Esophagus muscularis mucosa (tissue), 4 donors: Measurements from ENCODE around the gene LYPD6B. TPM values are rescaled to one million over a fixed set of nuclear protein-coding genes. Genes with fewer than 3 reads are reported as not detected.
A peak's percentile ranks its signal among the peaks of the same experiment; 100 is the strongest.

Experiments used
- DNase-seq: peaks from one replicate; pipeline ENCODE4 v3.0.0-alpha.2; 2017; ENCODE audit errors: extremely low spot score
- H3K27ac ChIP-seq, 4 donors: fragments of 200-600 bp; sonication (generic); replicated peaks in 1 of 4; 1 replicate in 3 of 4; 2 replicates in 1 of 4; pipeline ENCODE4 v1.5.1; 2016 to 2019; ENCODE audit warnings: mild to moderate bottlenecking in 1 of 4
- H3K27me3 ChIP-seq, 4 donors: fragments of 200-600 bp; sonication (generic); one replicate each; pipeline versions ENCODE4 v1.5.1 to v1.6.0; 2016 to 2019
- H3K36me3 ChIP-seq, 4 donors: fragments of 200-600 bp; sonication (generic); one replicate each; pipeline ENCODE4 v1.5.1; 2016 to 2019
- H3K4me1 ChIP-seq, 4 donors: fragments of 200-600 bp; sonication (generic); one replicate each; pipeline ENCODE4 v1.5.1; 2016 to 2019
- H3K4me3 ChIP-seq, 4 donors: fragments of 200-600 bp; sonication (generic); 1 replicate in 2 of 4; 2 replicates in 2 of 4; pipeline ENCODE4 v1.5.1; 2016 to 2019; ENCODE audit warnings: mild to moderate bottlenecking in 4 of 4, moderate library complexity in 1 of 4
- H3K9me3 ChIP-seq, 4 donors: fragments of 200-600 bp; sonication (generic); 1 replicate in 3 of 4; 2 replicates in 1 of 4; pipeline ENCODE4 v1.5.1; 2016 to 2019
- CTCF ChIP-seq, 3 experiments: fragments of 200-600 bp in 2 of 3; fragments of 450-650 bp in 1 of 3; sonication (generic) in 2 of 3; IDR thresholded peaks; one replicate each; pipeline ENCODE4 v1.5.1; 2017 to 2019; ENCODE audit warnings: antibody characterized with exemption in 3 of 3, mild to moderate bottlenecking in 2 of 3, moderate library complexity in 1 of 3
- EP300 ChIP-seq: sonication (generic); formaldehyde crosslinking; IDR thresholded peaks from one replicate; pipeline ENCODE4 v1.6.1; 2017; ENCODE audit warnings: antibody characterized with exemption
- POLR2A ChIP-seq: fragments of 450-650 bp; IDR thresholded peaks from one replicate; pipeline ENCODE4 v1.6.1; 2017; ENCODE audit warnings: antibody characterized with exemption, moderate library complexity, mild to moderate bottlenecking, low read depth
- POLR2AphosphoS5 ChIP-seq, 2 donors: sonication (generic); formaldehyde crosslinking; IDR thresholded peaks; one replicate each; pipeline ENCODE4 v1.6.1; 2017; ENCODE audit warnings: antibody characterized with exemption in 2 of 2
- WGBS: methylation state at CpG from one replicate; pipeline ENCODE4 v1.1.5; 2018; 5-methylcytosine and 5-hydroxymethylcytosine counted together
- intact Hi-C: fragments of 100-400 bp; cut with DNase I; formaldehyde crosslinking; loops from one replicate; pipeline ENCODE4 v1.15.1; 2023
- total RNA-seq, 4 donors: library from RNA; depleted of rRNA; stranded (reverse); fragments of >200 nt; gene quantifications; one replicate each; pipeline versions ENCODE4 v1.1.0 to v1.2.1, GENCODE V29; 2016

LYPD6B gene
- total RNA-seq, 4 donors from 2014 or later, result not detected

- no peaks in the 10 kb centered on the region for H3K9me3 ChIP-seq
- no peak overlapping the region for H3K27ac ChIP-seq
- peak; percentile 80 for DNase-seq
- no peaks in the 10 kb centered on the region for H3K36me3 ChIP-seq
- H3K4me1 ChIP-seq, result no peaks in the 10 kb centered on the region
- TF ChIP-seq POLR2A, result no peak
- TF ChIP-seq POLR2AphosphoS5 (IDR thresholded peaks at IDR 0.05), result no peak
- no peak for TF ChIP-seq CTCF (IDR thresholded peaks at IDR 0.05)
- no peak for TF ChIP-seq EP300
- WGBS, result 83% methylated on average over 4 of the region's 4 CpGs
- intact Hi-C loops, result no loop called here
- H3K27me3 ChIP-seq, result peaks cover 0 to 20% (median 0%) of the 10 kb centered on the region in 4 donors
- no peak overlapping the region for H3K4me3 ChIP-seq
These were observed 7.1 kb upstream of the LYPD6B start for GRCh38 chr2:149031396-149031795.

GRCh38 chr2:149033716-149034115 lies 4.8 kb upstream of the LYPD6B start:
- TF ChIP-seq POLR2A (no peak), POLR2AphosphoS5 (IDR thresholded peaks at IDR 0.05) (no peak), EP300 (no peak), CTCF (IDR thresholded peaks at IDR 0.05) (no peak)
- no peak overlapping the region for H3K4me3 ChIP-seq
- peaks cover 0 to 44% (median 5%) of the 10 kb centered on the region in 4 donors for H3K27me3 ChIP-seq
- H3K27ac ChIP-seq, result no peak overlapping the region
- DNase-seq, result peak; percentile 55
- peaks cover 0 to 7% (median 6%) of the 10 kb centered on the region in 4 donors for H3K4me1 ChIP-seq
- no peaks in the 10 kb centered on the region for H3K9me3 ChIP-seq
- no peaks in the 10 kb centered on the region for H3K36me3 ChIP-seq
- WGBS, result 92% methylated on average over 8 of the region's 8 CpGs
- intact Hi-C loops, result no loop called here

- intact Hi-C loops, result no loop called here
- TF ChIP-seq POLR2A (no peak), CTCF (IDR thresholded peaks at IDR 0.05) (no peak), EP300 (no peak), POLR2AphosphoS5 (IDR thresholded peaks at IDR 0.05) (no peak)
- Histone ChIP-seq H3K4me1 (peaks cover 0 to 12% (median 7%) of the 10 kb centered on the region in 4 donors), H3K4me3 (no peak overlapping the region), H3K36me3 (no peaks in the 10 kb centered on the region), H3K27me3 (peaks cover 0 to 47% (median 5%) of the 10 kb centered on the region in 4 donors), H3K9me3 (no peaks in the 10 kb centered on the region), H3K27ac (no peak overlapping the region)
- DNase-seq, result peak; percentile 87
- WGBS, result 79% methylated on average over 6 of the region's 6 CpGs
These were observed 4.1 kb upstream of the LYPD6B start for GRCh38 chr2:149034406-149034805.

GRCh38 chr2:149036507-149037293 lies 1.8 kb upstream of the LYPD6B start:
- Histone ChIP-seq H3K4me1 (peaks cover 0 to 12% (median 7%) of the 10 kb centered on the region in 4 donors), H3K36me3 (no peaks in the 10 kb centered on the region), H3K4me3 (no peak overlapping the region), H3K9me3 (no peaks in the 10 kb centered on the region), H3K27me3 (peaks cover 0 to 50% (median 5%) of the 10 kb centered on the region in 4 donors), H3K27ac (no peak overlapping the region)
- WGBS, result 95% methylated on average over 3 of the region's 4 CpGs
- peak; percentile 90 for DNase-seq
- intact Hi-C loops, result no loop called here
- TF ChIP-seq POLR2AphosphoS5 (IDR thresholded peaks at IDR 0.05) (no peak), EP300 (no peak), CTCF (IDR thresholded peaks at IDR 0.05) (no peak), POLR2A (no peak)
